Calu3 (cell line): ENCODE results near the gene ATP7A. TPM values are rescaled to one million over a fixed set of nuclear protein-coding genes. Genes with fewer than 3 reads are reported as not detected.

ENCODE experiments used
- BruUV-seq: library from RNA; stranded (reverse); fragments of 400-500 nt; replicated peaks from 2 replicates; lab custom pipeline; 2021; lab: Mats Ljungman, UMichigan
- CTCF ChIA-PET: fragments of 300-600 bp; sonication (Branson Sonifier 250); formaldehyde crosslinking; loops from one replicate; lab custom pipeline; 2022; ENCODE audit warnings: antibody characterized with exemption; lab: Charles Lee
- DNase-seq: peaks from one replicate; pipeline ENCODE4 v3.0.0; 2022
- H3K27ac Mint-ChIP-seq: one replicate; pipeline ENCODE4 v1.8.0; 2022; ENCODE audit warnings: mixed read lengths; ENCODE audit not compliant: unreplicated experiment
- H3K27me3 Mint-ChIP-seq: one replicate; pipeline ENCODE4 v1.8.0; 2022; ENCODE audit warnings: mixed read lengths; ENCODE audit not compliant: unreplicated experiment
- H3K36me3 Mint-ChIP-seq: one replicate; pipeline ENCODE4 v1.8.0; 2022; ENCODE audit warnings: mild to moderate bottlenecking, moderate library complexity, mixed read lengths; ENCODE audit not compliant: insufficient read depth, unreplicated experiment
- H3K4me1 Mint-ChIP-seq: one replicate; pipeline ENCODE4 v1.8.0; 2022; ENCODE audit warnings: mild to moderate bottlenecking, low read depth, mixed read lengths; ENCODE audit not compliant: unreplicated experiment
- H3K4me3 Mint-ChIP-seq: one replicate; pipeline ENCODE4 v1.8.0; 2022; ENCODE audit warnings: mild to moderate bottlenecking, low read depth, moderate library complexity, mixed read lengths; ENCODE audit not compliant: unreplicated experiment
- H3K9me3 Mint-ChIP-seq: one replicate; pipeline ENCODE4 v1.8.0; 2022; ENCODE audit warnings: low read depth, mixed read lengths; ENCODE audit not compliant: unreplicated experiment
- CTCF ChIP-seq: fragments of 200-600 bp; IDR thresholded peaks from one replicate; pipeline ENCODE4 v1.8.0; 2022; ENCODE audit warnings: antibody characterized with exemption; ENCODE audit not compliant: unreplicated experiment
- intact Hi-C: fragments of 100-400 bp; cut with micrococcal nuclease; formaldehyde crosslinking; loops from one replicate; pipeline ENCODE4 v1.10.0; 2022; ENCODE audit not compliant: unreplicated experiment
- total RNA-seq: library from RNA; stranded (reverse); gene quantifications from 2 replicates; pipeline ENCODE4 v1.2.3, GENCODE V29; 2022

ATP7A gene
- total RNA-seq, 1 experiment from 2014 or later, result 15.2 TPM

- DNase-seq, result no peak
- TF ChIP-seq CTCF, result no peak
- Mint-ChIP-seq H3K4me3 (no peak overlapping the region), H3K4me1 (peaks cover 14% of the 10 kb centered on the region), H3K36me3 (peaks cover 5% of the 10 kb centered on the region), H3K27ac (no peak overlapping the region), H3K27me3 (no peaks in the 10 kb centered on the region), H3K9me3 (no peaks in the 10 kb centered on the region)
- intact Hi-C loops, result no loop called here
- BruUV-seq, result no TSS peak
- CTCF ChIA-PET, result no interaction called here
Observed at GRCh38 chrX:77966361-77966760, 55.9 kb downstream of the ATP7A start.

DNA sequence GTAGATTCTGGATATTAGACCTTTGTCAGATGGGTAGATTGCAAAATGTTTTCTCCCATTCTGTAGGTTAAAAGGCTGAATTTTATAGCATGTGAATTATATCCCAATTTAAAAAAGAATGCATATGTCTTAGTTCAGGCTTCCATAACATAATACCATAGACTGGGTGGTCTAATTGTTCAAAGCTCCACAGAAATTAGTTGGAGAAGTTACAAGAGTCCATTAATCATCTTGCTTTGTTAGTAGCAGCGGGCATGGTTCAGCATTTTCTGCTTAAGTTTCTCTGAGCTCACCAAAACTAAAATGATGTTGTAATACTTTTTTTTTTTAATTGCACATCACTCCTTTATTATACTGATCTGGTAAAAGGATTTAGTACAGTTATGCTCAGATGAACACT is 57.1 kb downstream of the ATP7A start:
- CTCF ChIA-PET, result interaction anchor here (0.6 kb wide), 1 partner anchor 32 kb away, joined by 7 read pairs; no protein-coding TSS in a partner anchor
- no peaks in the 10 kb centered on the region for H3K9me3 Mint-ChIP-seq
- H3K27ac Mint-ChIP-seq, result no peak overlapping the region
- no peaks in the 10 kb centered on the region for H3K36me3 Mint-ChIP-seq
- no TSS peak for BruUV-seq
- intact Hi-C loops, result no loop called here
- H3K4me3 Mint-ChIP-seq, result no peak overlapping the region
- H3K4me1 Mint-ChIP-seq, result peaks cover 1% of the 10 kb centered on the region
- no peak for DNase-seq
- TF ChIP-seq CTCF, result no peak
- no peaks in the 10 kb centered on the region for H3K27me3 Mint-ChIP-seq

DNA sequence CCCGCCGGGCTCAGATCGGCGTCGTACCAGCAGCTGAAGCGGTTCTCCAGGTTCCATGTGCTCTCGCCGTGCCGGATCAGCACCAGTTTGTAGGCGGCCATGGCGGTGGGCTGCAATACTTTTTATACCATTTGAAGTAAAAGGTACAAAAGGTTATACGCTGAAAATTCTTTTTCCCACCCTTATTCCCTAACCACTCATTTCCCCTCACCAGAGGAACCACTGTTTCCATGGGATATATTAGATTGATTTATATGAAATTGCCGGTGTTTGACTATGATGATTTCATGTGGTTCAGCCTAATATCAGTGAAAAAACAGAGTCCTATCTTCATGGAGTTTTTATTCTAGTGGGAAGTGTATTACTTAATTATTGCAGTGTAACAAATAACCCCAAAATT is 59.0 kb downstream of the ATP7A start, which contains the start of gene PGAM4:
PGAM4 (minus strand) TSS at position 101 of the 400 bp plus-strand sequence; CDS start at position 101, 0 bp downstream.
- no peak for DNase-seq
- CTCF ChIA-PET, result no interaction called here
- Mint-ChIP-seq H3K36me3 (no peaks in the 10 kb centered on the region), H3K27me3 (no peaks in the 10 kb centered on the region), H3K4me3 (no peak within 1 kb of the TSS), H3K4me1 (no peaks in the 10 kb centered on the region), H3K9me3 (no peaks in the 10 kb centered on the region), H3K27ac (no peak within 1 kb of the TSS)
- intact Hi-C loops, result no loop called here
- TF ChIP-seq CTCF, result no peak
- no TSS peak for BruUV-seq

DNA sequence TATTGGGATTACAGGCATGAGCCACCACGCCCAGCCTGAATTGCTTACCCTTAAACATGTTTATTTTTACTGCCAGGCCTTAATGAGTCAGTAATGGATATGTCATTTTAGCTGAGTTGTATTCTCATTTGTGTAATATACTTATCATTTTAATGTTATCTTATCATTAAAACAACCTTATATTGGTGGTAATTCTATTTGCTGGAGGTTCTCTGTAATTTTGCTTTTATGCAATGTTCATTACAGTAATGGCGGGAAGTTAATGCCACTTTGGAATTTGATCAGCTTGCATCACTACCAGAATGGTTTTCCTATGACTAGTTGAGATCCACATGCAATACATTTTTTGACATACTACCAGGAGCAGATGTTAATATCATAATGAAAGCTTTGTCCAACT is 65.3 kb downstream of the ATP7A start:
- no peak for TF ChIP-seq CTCF
- no peak for DNase-seq
- no peaks in the 10 kb centered on the region for H3K36me3 Mint-ChIP-seq
- BruUV-seq, result no TSS peak
- intact Hi-C loops, result no loop called here
- no peaks in the 10 kb centered on the region for H3K9me3 Mint-ChIP-seq
- no peaks in the 10 kb centered on the region for H3K27me3 Mint-ChIP-seq
- CTCF ChIA-PET, result no interaction called here
- H3K4me1 Mint-ChIP-seq, result peaks cover 8% of the 10 kb centered on the region
- H3K4me3 Mint-ChIP-seq, result no peak overlapping the region
- no peak overlapping the region for H3K27ac Mint-ChIP-seq
